HepG2 (cell line): ENCODE measurements around the gene HS6ST2. TPM values are rescaled to one million over a fixed set of nuclear protein-coding genes. Genes with fewer than 3 reads are reported as not detected.

Source experiments
- ATAC-seq: fragments of 200-7000 bp; cut with Tn5 transposase; 3 replicates; pipeline ENCODE4 v1.9.1; 2020; ENCODE audit warnings: mild to moderate bottlenecking, moderate library complexity
- BruUV-seq: library from RNA; stranded (reverse); fragments of 400-500 nt; replicated peaks from 2 replicates; lab custom pipeline; 2021; lab: Mats Ljungman, UMichigan
- CTCF ChIA-PET: fragments of 300-600 bp; formaldehyde crosslinking; extraction: SDS; loops from one replicate; lab custom pipeline; 2021; ENCODE audit warnings: low total read pairs, inconsistent platforms, low intra/inter-chr PET ratio; lab: Yijun Ruan, JAX
- POLR2A ChIA-PET: fragments of 350-600 bp; sonication (Branson Sonifier 250); formaldehyde crosslinking; loops from one replicate; lab custom pipeline; 2020; ENCODE audit warnings: antibody characterized with exemption, inconsistent platforms; lab: Yijun Ruan, JAX
- DNase-seq: peaks from one replicate; pipeline ENCODE4 v3.0.0-alpha.2; 2015; ENCODE audit warnings: low spot score
- FAIRE-seq: peaks from 3 replicates; lab custom pipeline; 2011; peaks lifted over from hg19 to GRCh38; lab: Jason Lieb, UNC
- H2AFZ ChIP-seq: one replicate; pipeline ENCODE4 v1.6.1; 2011; ENCODE audit warnings: low read length, inconsistent platforms
- H3K27ac ChIP-seq: fragments of 300-600 bp; 3 replicates; pipeline ENCODE4 v1.8.0; 2011; ENCODE audit warnings: mixed run types, mild to moderate bottlenecking, mixed read lengths, low read length, inconsistent platforms; ENCODE audit not compliant: insufficient read depth; ENCODE audit errors: extremely low read length
- H3K27me3 ChIP-seq, 2 experiments: fragments of 200-600 bp in 1 of 2; 2 replicates in 1 of 2; 3 replicates in 1 of 2; pipeline versions ENCODE4 v1.6.0 to v1.8.0; 2011; ENCODE audit warnings: low read length in 2 of 2, mild to moderate bottlenecking in 2 of 2, moderate library complexity in 2 of 2, inconsistent platforms in 1 of 2; ENCODE audit not compliant: insufficient read depth in 2 of 2, control insufficient read depth in 1 of 2
- H3K36me3 ChIP-seq, 2 experiments: fragments of 200-600 bp in 1 of 2; replicated peaks in 1 of 2; 2 replicates in 1 of 2; 3 replicates in 1 of 2; pipeline versions ENCODE4 v1.5.1 to v1.8.0; 2011; ENCODE audit warnings: low read length in 2 of 2, inconsistent platforms in 1 of 2; ENCODE audit not compliant: insufficient read depth in 2 of 2, control insufficient read depth in 1 of 2
- H3K4me1 ChIP-seq: 2 replicates; pipeline ENCODE4 v1.5.1; 2012; ENCODE audit warnings: low read length, inconsistent platforms; ENCODE audit not compliant: insufficient read depth
- H3K4me2 ChIP-seq: 2 replicates; pipeline ENCODE4 v1.6.0; 2011; ENCODE audit warnings: low read depth, low read length, inconsistent platforms
- H3K4me3 ChIP-seq, 3 experiments: fragments of 200-600 bp in 1 of 3; sonication (generic), shearing (Covaris generic) in 1 of 3; replicated peaks in 1 of 3; 2 replicates each; pipeline ENCODE4 v1.5.1; 2011 to 2016; ENCODE audit warnings: low read length in 3 of 3, inconsistent platforms in 2 of 3, low read depth in 2 of 3, mild to moderate bottlenecking in 2 of 3, control low read depth in 1 of 3, mixed read lengths in 1 of 3; ENCODE audit not compliant: insufficient read depth in 1 of 3
- H3K79me2 ChIP-seq: one replicate; pipeline ENCODE4 v1.6.1; 2011; ENCODE audit warnings: low read length, inconsistent platforms; ENCODE audit not compliant: insufficient read depth
- H3K9ac ChIP-seq: 2 replicates; pipeline ENCODE4 v1.6.0; 2011; ENCODE audit warnings: mild to moderate bottlenecking, low read depth, low read length, inconsistent platforms; ENCODE audit not compliant: insufficient read depth
- H3K9me3 ChIP-seq: 2 replicates; pipeline ENCODE4 v1.5.1; 2012; ENCODE audit warnings: mild to moderate bottlenecking, low read length
- H4K20me1 ChIP-seq: 2 replicates; pipeline ENCODE4 v1.6.0; 2011; ENCODE audit warnings: inconsistent platforms, mild to moderate bottlenecking, low read length, moderate library complexity; ENCODE audit not compliant: insufficient read depth
- FIP1L1 ChIP-seq: fragments of 200-400 bp; formaldehyde crosslinking; IDR thresholded peaks from 2 replicates; pipeline ENCODE4 v1.6.1; 2018; ENCODE audit warnings: low read depth, mild to moderate bottlenecking, low read length, moderate library complexity, borderline replicate concordance; ENCODE audit not compliant: insufficient read depth
- HCFC1 ChIP-seq: fragments of 150-350 bp; IDR thresholded peaks from 2 replicates; pipeline ENCODE4 v1.6.1; 2014; ENCODE audit warnings: low read depth, low read length
- KDM6A ChIP-seq: IDR thresholded peaks from 2 replicates; pipeline ENCODE4 v1.6.1; 2016; ENCODE audit warnings: low read depth
- MAFF ChIP-seq: IDR thresholded peaks from 2 replicates; pipeline ENCODE4 v1.6.1; 2011; ENCODE audit warnings: low read depth, low read length, improper control_type of control experiment
- MED1 ChIP-seq: sonication (generic); formaldehyde crosslinking; IDR thresholded peaks from 2 replicates; pipeline ENCODE4 v1.4.0; 2020; ENCODE audit warnings: missing genetic modification reagents
- SIX1 ChIP-seq: sonication (generic); formaldehyde crosslinking; IDR thresholded peaks from 2 replicates; pipeline ENCODE4 v1.4.0; 2020; ENCODE audit warnings: missing genetic modification reagents, borderline replicate concordance
- TFDP1 ChIP-seq: IDR thresholded peaks from 2 replicates; pipeline ENCODE4 v1.6.1; 2016; ENCODE audit warnings: missing compliant biosample characterization, missing genetic modification reagents, borderline replicate concordance
- ZNF205 ChIP-seq: IDR thresholded peaks from 2 replicates; pipeline ENCODE4 v1.6.1; 2018; ENCODE audit warnings: missing biosample characterization, missing genetic modification reagents
- ZNF530 ChIP-seq: sonication (generic); formaldehyde crosslinking; IDR thresholded peaks from 2 replicates; pipeline ENCODE4 v1.5.0; 2020; ENCODE audit warnings: low read depth, mild to moderate bottlenecking, missing genetic modification reagents
- WGBS: methylation state at CpG from one replicate; pipeline ENCODE4 v1.1.6; 2017; ENCODE audit warnings: low lambda C conversion rate; 5-methylcytosine and 5-hydroxymethylcytosine counted together
- in situ Hi-C: cut with HindIII; loops from 2 replicates; pipeline ENCODE4 v1.10.0; 2017; ENCODE audit warnings: low pct_unique_long_range_greater_than_20kb; ENCODE audit not compliant: extremely low pct_ligation_motif_present
- intact Hi-C: fragments of 100-400 bp; cut with micrococcal nuclease; formaldehyde crosslinking; loops from one replicate; pipeline ENCODE4 v1.10.0; 2022; ENCODE audit not compliant: unreplicated experiment
- polyA plus RNA-seq, 8 experiments: library from polyadenylated mRNA; depleted of rRNA in 3 of 8; stranded (reverse) in 7 of 8; unstranded in 1 of 8; fragments of >200 nt; fragmentation: Illumina TruSeq in 4 of 8; extraction: Trizol in 4 of 8; gene quantifications; 2 replicates each; pipeline versions ENCODE4 v1.2.1 to v1.2.3, GENCODE V29; 2011 to 2016; ENCODE audit warnings: low read depth in 4 of 8, missing spikeins in 1 of 8, mixed read lengths in 1 of 8; ENCODE audit not compliant: insufficient read depth in 1 of 8
- total RNA-seq, 5 experiments: library from RNA; depleted of rRNA; stranded (reverse); fragments of >200 nt; fragmentation: Illumina TruSeq; extraction: Trizol; gene quantifications; 2 replicates each; pipeline ENCODE4 v1.2.3, GENCODE V29; 2016; ENCODE audit warnings: low read depth in 1 of 5

Gene HS6ST2
- total and polyA plus RNA-seq, 2 of the 13 experiments (the other 11 are each of a cell fraction or from before 2014, with no cell fraction given) = 0.05 TPM; not detected in 1

- no peaks in the 10 kb centered on the region for H3K4me1 ChIP-seq
- POLR2A ChIA-PET = no interaction called here
- no peaks in the 10 kb centered on the region for H3K36me3 ChIP-seq
- no peak overlapping the region for H3K4me3 ChIP-seq
- H3K79me2 ChIP-seq = no peaks in the 10 kb centered on the region
- ATAC-seq (no peak), FAIRE-seq (no peak), DNase-seq (no peak)
- no TSS peak for BruUV-seq
- intact Hi-C loops (no loop called here), in situ Hi-C loops (no loop called here)
- no peaks in the 10 kb centered on the region for H4K20me1 ChIP-seq
- H2AFZ ChIP-seq = no peak overlapping the region
- CTCF ChIA-PET = no interaction called here
- TF ChIP-seq FIP1L1 (no peak), SIX1 (no peak), ZNF205 (CRISPR knock-in tag) (no peak), HCFC1 (no peak)
- no peak overlapping the region for H3K27ac ChIP-seq
- no peak overlapping the region for H3K4me2 ChIP-seq
- 100% methylated on average over 1 of the region's 1 CpG for WGBS
- no peak overlapping the region for H3K9ac ChIP-seq
- H3K27me3 ChIP-seq = no peaks in the 10 kb centered on the region
- H3K9me3 ChIP-seq = no peaks in the 10 kb centered on the region
These were observed 57.7 kb downstream of the HS6ST2 start for GRCh38 chrX:132900633-132901293.

DNA sequence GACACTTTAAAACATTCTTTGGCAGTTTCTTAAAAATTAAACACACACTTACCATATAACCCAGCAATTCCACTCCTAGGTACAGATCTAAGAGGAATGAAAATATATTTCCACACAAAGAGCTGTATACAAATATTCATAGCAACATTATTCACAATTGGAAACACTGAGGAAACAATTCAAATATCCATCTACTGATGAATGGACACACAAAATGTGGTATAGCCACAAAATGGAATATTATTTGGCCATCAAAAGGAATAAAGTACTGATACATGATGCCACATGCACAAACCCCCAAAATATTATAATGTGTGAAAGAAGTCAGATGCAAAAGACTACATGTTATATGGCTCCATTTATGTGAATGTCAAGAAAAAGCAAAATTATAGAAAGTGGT lies 70.9 kb downstream of the HS6ST2 start:
- H2AFZ ChIP-seq = no peak overlapping the region
- H3K9ac ChIP-seq = no peak overlapping the region
- no peaks in the 10 kb centered on the region for H3K27me3 ChIP-seq
- intact Hi-C loops = no loop called here
- no TSS peak for BruUV-seq
- ATAC-seq = no peak
- H3K9me3 ChIP-seq = no peaks in the 10 kb centered on the region
- no peaks in the 10 kb centered on the region for H3K36me3 ChIP-seq
- no peak for DNase-seq
- no peak for TF ChIP-seq MAFF
- no peak for TF ChIP-seq KDM6A
- TF ChIP-seq TFDP1 (CRISPR knock-in tag) = no peak
- no peak for TF ChIP-seq MED1
- no peak for TF ChIP-seq ZNF530 (CRISPR knock-in tag)
- TF ChIP-seq, all 625 proteins: peak for 0
- no peaks in the 10 kb centered on the region for H4K20me1 ChIP-seq
- no peak overlapping the region for H3K27ac ChIP-seq
- no peaks in the 10 kb centered on the region for H3K4me1 ChIP-seq
- no peaks in the 10 kb centered on the region for H3K79me2 ChIP-seq
- ChIA-PET CTCF (no interaction called here), POLR2A (no interaction called here)
- H3K4me2 ChIP-seq = no peak overlapping the region
- no peak for FAIRE-seq
- no peak overlapping the region for H3K4me3 ChIP-seq
- in situ Hi-C loops = no loop called here
